Epithelial cell of prostate (primary cell): ENCODE results near the gene ZNF350.
"Not testable (repeated sequence)": the region's sequence is repeated elsewhere in the genome, so short reads cannot be mapped to it uniquely, and the experiment has no call there.

Experiments
- DNase-seq: peaks from one replicate; pipeline ENCODE4 v3.0.0-alpha.2; 2011; ENCODE audit warnings: low read depth, low spot score
- H3K27ac ChIP-seq: fragments of 450-650 bp; 2 replicates; pipeline ENCODE4 v1.5.1; 2017; ENCODE audit warnings: mild to moderate bottlenecking

Gene ZNF350

GRCh38 chr19:51986309-51987291, at the start of gene ZNF350:
Gene ZNF350, minus strand, starts transcription at chr19:51986840. Its CDS starts 12,480 bp downstream, at chr19:51974360.
- peak within 1 kb of the TSS; percentile 53 for H3K27ac ChIP-seq
- DNase-seq, result peak; percentile 75

- no peak for DNase-seq
- no peak overlapping the region for H3K27ac ChIP-seq
These were observed 47.5 kb upstream of the ZNF350 start for GRCh38 chr19:52034051-52034728.

GRCh38 chr19:52028780-52029123, 42.1 kb upstream of the ZNF350 start:
- H3K27ac ChIP-seq, result peak overlapping the region; percentile 79
- DNase-seq, result no peak

GRCh38 chr19:52028027-52028779, 41.6 kb upstream of the ZNF350 start, which contains the start of gene ZNF614:
Gene ZNF614, minus strand, starts transcription at chr19:52028379. Its CDS starts 2,634 bp downstream, at chr19:52025745.
- peak; percentile 45 for DNase-seq
- peak within 1 kb of the TSS; percentile 79 for H3K27ac ChIP-seq

- H3K27ac ChIP-seq, result peak overlapping the region; percentile 79
- not testable (repeated sequence) for DNase-seq
These were observed 39.8 kb upstream of the ZNF350 start for GRCh38 chr19:52026255-52026990.

- H3K27ac ChIP-seq, DNase-seq: not testable (repeated sequence)
These were observed 37.8 kb upstream of the ZNF350 start for GRCh38 chr19:52024478-52024877.

- DNase-seq, result no peak
- no peak overlapping the region for H3K27ac ChIP-seq
These were observed 35.6 kb upstream of the ZNF350 start for GRCh38 chr19:52022193-52022592.

GRCh38 chr19:52020506-52020905, 33.9 kb upstream of the ZNF350 start:
- no peak overlapping the region for H3K27ac ChIP-seq
- no peak for DNase-seq

GRCh38 chr19:52010674-52011073, 24.0 kb upstream of the ZNF350 start:
- DNase-seq, result no peak
- no peak overlapping the region for H3K27ac ChIP-seq

GRCh38 chr19:52007806-52008557, 21.3 kb upstream of the ZNF350 start, which contains the start of gene ZNF615:
Gene ZNF615, minus strand, starts transcription at chr19:52008211. Its CDS starts 4,500 bp downstream, at chr19:52003711.
- H3K27ac ChIP-seq, result peak within 1 kb of the TSS; percentile 39
- DNase-seq, result no peak

- no peak for DNase-seq
- H3K27ac ChIP-seq, result no peak overlapping the region
These were observed 20.8 kb upstream of the ZNF350 start for GRCh38 chr19:52007451-52007805.

- no peak for DNase-seq
- no peak overlapping the region for H3K27ac ChIP-seq
These were observed 7.5 kb upstream of the ZNF350 start for GRCh38 chr19:51994048-51994644.

- DNase-seq, result no peak
These were observed 6.8 kb upstream of the ZNF350 start for GRCh38 chr19:51993422-51993821.

GRCh38 chr19:51983361-51983760, 3.3 kb downstream of the ZNF350 start:
- H3K27ac ChIP-seq, result no peak overlapping the region
- DNase-seq, result no peak

More at GRCh38 chr19:51993422-51993821, 6.8 kb upstream of the ZNF350 start:
- H3K27ac ChIP-seq, result no peak overlapping the region

GRCh38 chr19:51980926-51981325, 5.7 kb downstream of the ZNF350 start:
- H3K27ac ChIP-seq, result peak overlapping the region; percentile 38

GRCh38 chr19:51980116-51980736, 6.4 kb downstream of the ZNF350 start:
- peak overlapping the region; percentile 38 for H3K27ac ChIP-seq
- DNase-seq, result no peak

More at GRCh38 chr19:51980926-51981325, 5.7 kb downstream of the ZNF350 start:
- not testable (repeated sequence) for DNase-seq

GRCh38 chr19:51978882-51979281, 7.8 kb downstream of the ZNF350 start:
- no peak for DNase-seq
- no peak overlapping the region for H3K27ac ChIP-seq

GRCh38 chr19:51977346-51977745, 9.3 kb downstream of the ZNF350 start:
- no peak overlapping the region for H3K27ac ChIP-seq
- no peak for DNase-seq
